GM23248 (cell line): Measurements from ENCODE around the gene CACNB4. TPM values are rescaled to one million over a fixed set of nuclear protein-coding genes. Genes with fewer than 3 reads are reported as not detected.

Experiments used
- DNase-seq: peaks from one replicate; pipeline ENCODE4 v3.0.0-alpha.2; 2015
- H2AFZ ChIP-seq: fragments of 200-600 bp; sonication (generic); 2 replicates; pipeline ENCODE4 v1.6.1; 2016; ENCODE audit warnings: antibody characterized with exemption
- H3F3A ChIP-seq: fragments of 200-600 bp; sonication (generic); 2 replicates; pipeline ENCODE4 v1.6.1; 2016; ENCODE audit warnings: mild to moderate bottlenecking, antibody characterized with exemption, mixed run types; ENCODE audit not compliant: insufficient read depth
- H3K27ac ChIP-seq: fragments of 200-600 bp; sonication (generic); 2 replicates; pipeline ENCODE4 v1.5.1; 2016; ENCODE audit warnings: mild to moderate bottlenecking
- H3K27me3 ChIP-seq: fragments of 200-600 bp; sonication (generic); replicated peaks from 2 replicates; pipeline ENCODE4 v1.6.1; 2016; ENCODE audit warnings: mild to moderate bottlenecking; ENCODE audit not compliant: insufficient read depth
- H3K36me3 ChIP-seq: fragments of 200-600 bp; sonication (generic); 2 replicates; pipeline ENCODE4 v1.6.1; 2016; ENCODE audit warnings: low read depth, mild to moderate bottlenecking
- H3K4me1 ChIP-seq: fragments of 200-600 bp; sonication (generic); 2 replicates; pipeline ENCODE4 v1.6.1; 2016; ENCODE audit warnings: mild to moderate bottlenecking; ENCODE audit not compliant: insufficient read depth
- H3K4me2 ChIP-seq: fragments of 200-600 bp; sonication (generic); one replicate; pipeline ENCODE4 v1.6.1; 2016; ENCODE audit warnings: mild to moderate bottlenecking; ENCODE audit not compliant: unreplicated experiment
- H3K4me3 ChIP-seq: fragments of 200-600 bp; sonication (generic); 2 replicates; pipeline ENCODE4 v1.5.1; 2016; ENCODE audit warnings: mild to moderate bottlenecking
- H3K79me2 ChIP-seq: fragments of 200-600 bp; sonication (generic); 2 replicates; pipeline ENCODE4 v1.6.1; 2016; ENCODE audit warnings: mild to moderate bottlenecking; ENCODE audit not compliant: insufficient read depth
- H3K9ac ChIP-seq: fragments of 200-600 bp; sonication (generic); 2 replicates; pipeline ENCODE4 v1.6.1; 2016; ENCODE audit warnings: mild to moderate bottlenecking
- H3K9me2 ChIP-seq: fragments of 200-600 bp; sonication (generic); 2 replicates; pipeline ENCODE4 v1.6.1; 2016; ENCODE audit warnings: mixed run types, mild to moderate bottlenecking, moderate library complexity; ENCODE audit not compliant: insufficient read depth
- H3K9me3 ChIP-seq: fragments of 200-600 bp; sonication (generic); one replicate; pipeline ENCODE4 v1.6.1; 2017; ENCODE audit warnings: low read depth
- H4K20me1 ChIP-seq: fragments of 200-600 bp; sonication (generic); 2 replicates; pipeline ENCODE4 v1.6.0; 2016; ENCODE audit not compliant: insufficient read depth
- EZH2 ChIP-seq: fragments of 200-600 bp; sonication (generic); IDR thresholded peaks from 2 replicates; pipeline ENCODE4 v1.6.1; 2018; ENCODE audit warnings: antibody characterized with exemption, mild to moderate bottlenecking; ENCODE audit not compliant: insufficient read depth, poor library complexity, severe bottlenecking
- EZH2phosphoT487 ChIP-seq: fragments of 200-600 bp; sonication (generic); IDR thresholded peaks from 2 replicates; pipeline ENCODE4 v1.6.1; 2018; ENCODE audit warnings: antibody characterized with exemption, moderate library complexity, mild to moderate bottlenecking, low read depth; ENCODE audit not compliant: insufficient read depth
- WGBS, 2 experiments: methylation state at CpG; one replicate each; pipeline ENCODE4 v1.1.6; 2015 to 2017; ENCODE audit warnings: low lambda C conversion rate in 2 of 2, low coverage in 1 of 2; ENCODE audit errors: missing lambda C conversion rate in 2 of 2; 5-methylcytosine and 5-hydroxymethylcytosine counted together
- in situ Hi-C: fragments of 300-500 bp; cut with MboI; formaldehyde crosslinking; loops from 2 replicates; pipeline ENCODE4 v1.15.0; 2020
- polyA plus RNA-seq: library from polyadenylated mRNA; unstranded; fragments of >200 nt; fragmentation: Nextera tagmentation; extraction: Ambion mirVana; gene quantifications from 2 replicates; pipeline ENCODE4 v1.2.1, GENCODE V29; 2016
- total RNA-seq: library from RNA; depleted of rRNA; stranded (reverse); fragments of >200 nt; shearing (Covaris generic); gene quantifications from 2 replicates; pipeline ENCODE4 v1.2.3, GENCODE V29; 2014

Gene CACNB4
- total and polyA plus RNA-seq, 2 experiments from 2014 or later = 0.05 to 0.11 TPM

GRCh38 chr2:151977631-151978030 is 121.2 kb downstream of the CACNB4 start:
- in situ Hi-C loops = no loop called here
- H3K4me2 ChIP-seq = no peak overlapping the region
- no peaks in the 10 kb centered on the region for H3K79me2 ChIP-seq
- H4K20me1 ChIP-seq = no peaks in the 10 kb centered on the region
- no peaks in the 10 kb centered on the region for H3K4me1 ChIP-seq
- no peaks in the 10 kb centered on the region for H3K9me3 ChIP-seq
- no peak for TF ChIP-seq EZH2
- TF ChIP-seq EZH2phosphoT487 = no peak
- WGBS, 2 experiments = 28 to 31% methylated on average over 3 of the region's 3 CpGs
- DNase-seq = no peak
- no peak overlapping the region for H3K4me3 ChIP-seq
- H3F3A ChIP-seq = no peaks in the 10 kb centered on the region
- H3K27ac ChIP-seq = no peak overlapping the region
- no peak overlapping the region for H3K9ac ChIP-seq
- no peaks in the 10 kb centered on the region for H3K27me3 ChIP-seq
- no peak overlapping the region for H2AFZ ChIP-seq
- H3K9me2 ChIP-seq = no peaks in the 10 kb centered on the region
- H3K36me3 ChIP-seq = no peaks in the 10 kb centered on the region

- H3K79me2 ChIP-seq = no peaks in the 10 kb centered on the region
- H3K9me2 ChIP-seq = no peaks in the 10 kb centered on the region
- H3K4me2 ChIP-seq = no peak overlapping the region
- no peaks in the 10 kb centered on the region for H4K20me1 ChIP-seq
- in situ Hi-C loops = no loop called here
- no peak overlapping the region for H3K9ac ChIP-seq
- TF ChIP-seq EZH2 (no peak), EZH2phosphoT487 (no peak)
- 41 to 52% methylated on average over 2 of the region's 2 CpGs for WGBS, 2 experiments
- H3K4me3 ChIP-seq = no peak overlapping the region
- DNase-seq = no peak
- no peak overlapping the region for H3K27ac ChIP-seq
- H3K27me3 ChIP-seq = no peaks in the 10 kb centered on the region
- H3K9me3 ChIP-seq = no peaks in the 10 kb centered on the region
- no peaks in the 10 kb centered on the region for H3K36me3 ChIP-seq
- H3K4me1 ChIP-seq = no peaks in the 10 kb centered on the region
- no peaks in the 10 kb centered on the region for H3F3A ChIP-seq
- no peak overlapping the region for H2AFZ ChIP-seq
Measured at GRCh38 chr2:151976945-151977353, 121.9 kb downstream of the CACNB4 start.

DNA sequence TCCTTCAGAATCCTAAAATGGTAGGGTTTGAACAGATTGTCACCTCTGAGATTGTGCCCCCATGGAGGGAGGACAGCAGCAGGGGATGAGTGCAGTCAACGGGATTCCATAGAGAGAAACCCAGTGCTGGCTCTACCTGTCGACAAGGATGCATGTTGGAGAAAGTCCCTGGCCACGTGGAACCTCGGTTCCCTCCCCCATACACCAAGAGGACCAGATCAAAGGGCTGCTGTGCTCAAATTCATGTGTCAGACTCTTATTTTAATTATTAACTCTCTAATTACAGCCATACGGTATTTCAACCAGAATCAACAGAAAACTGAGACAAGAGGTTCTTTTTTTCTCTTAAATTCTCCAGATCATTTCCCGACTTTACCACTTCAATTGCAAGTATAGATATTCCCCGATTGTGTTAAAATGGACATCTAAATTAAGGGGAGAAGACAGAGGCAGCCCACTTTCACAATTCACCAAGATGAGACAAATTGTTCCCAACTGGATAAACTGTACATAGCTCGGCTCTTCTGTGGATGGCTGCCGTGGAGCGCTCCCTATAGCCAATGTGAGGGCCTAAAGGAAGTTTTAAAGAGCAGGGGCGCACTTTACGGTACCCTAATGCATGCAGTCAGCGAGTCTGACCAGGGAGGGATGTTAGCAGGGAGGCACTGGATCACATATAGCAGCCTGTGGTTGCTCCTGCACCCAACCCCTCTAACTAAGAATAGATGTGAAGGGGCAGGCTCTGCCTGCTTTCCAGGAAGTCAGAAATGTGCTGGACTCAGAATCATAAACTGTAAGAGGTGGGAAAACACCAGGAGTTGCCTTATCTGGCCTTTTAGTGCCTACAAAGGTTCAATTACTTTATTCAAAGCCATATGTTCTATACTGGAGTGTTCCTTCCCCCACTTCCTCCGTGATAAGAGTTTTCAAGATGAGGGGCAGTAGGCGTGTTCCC is 123.1 kb downstream of the CACNB4 start:
- Histone ChIP-seq H3K27me3 (no peaks in the 10 kb centered on the region), H3K4me2 (no peak overlapping the region), H3K4me1 (no peaks in the 10 kb centered on the region), H3F3A (no peaks in the 10 kb centered on the region), H3K9ac (no peak overlapping the region), H3K9me2 (no peaks in the 10 kb centered on the region), H3K27ac (no peak overlapping the region), H4K20me1 (no peaks in the 10 kb centered on the region), H2AFZ (no peak overlapping the region), H3K9me3 (no peaks in the 10 kb centered on the region), H3K79me2 (no peaks in the 10 kb centered on the region), H3K4me3 (no peak overlapping the region), H3K36me3 (no peaks in the 10 kb centered on the region)
- in situ Hi-C loops = no loop called here
- DNase-seq = no peak
- no peak for TF ChIP-seq EZH2
- no peak for TF ChIP-seq EZH2phosphoT487
- 56 to 61% methylated on average over 15 of the region's 15 CpGs for WGBS, 2 experiments

GRCh38 chr2:151974988-151975387 is 123.9 kb downstream of the CACNB4 start:
- no peak for TF ChIP-seq EZH2
- no peak for TF ChIP-seq EZH2phosphoT487
- no peak overlapping the region for H2AFZ ChIP-seq
- H3F3A ChIP-seq = no peaks in the 10 kb centered on the region
- in situ Hi-C loops = no loop called here
- H3K4me3 ChIP-seq = no peak overlapping the region
- no peaks in the 10 kb centered on the region for H4K20me1 ChIP-seq
- H3K27ac ChIP-seq = no peak overlapping the region
- no peaks in the 10 kb centered on the region for H3K4me1 ChIP-seq
- H3K9ac ChIP-seq = no peak overlapping the region
- no peaks in the 10 kb centered on the region for H3K27me3 ChIP-seq
- H3K9me3 ChIP-seq = no peaks in the 10 kb centered on the region
- no peak for DNase-seq
- H3K36me3 ChIP-seq = no peaks in the 10 kb centered on the region
- no peak overlapping the region for H3K4me2 ChIP-seq
- WGBS, 2 experiments = 64 to 70% methylated on average over 3 of the region's 3 CpGs
- H3K9me2 ChIP-seq = no peaks in the 10 kb centered on the region
- no peaks in the 10 kb centered on the region for H3K79me2 ChIP-seq
